Neural cell (in vitro differentiated cells): Measurements from ENCODE around the gene LHX5. TPM values are rescaled to one million over a fixed set of nuclear protein-coding genes. Genes with fewer than 3 reads are reported as not detected.

ENCODE experiments used
- H2AFZ ChIP-seq: fragments of 200-600, 300-800 bp; sonication (generic), shearing (Covaris generic); 2 replicates; pipeline ENCODE4 v1.6.0; 2014; ENCODE audit warnings: low read depth, mild to moderate bottlenecking, antibody characterized with exemption, low read length, moderate library complexity
- H3F3A ChIP-seq: fragments of 200-600 bp; shearing (Covaris generic); 2 replicates; pipeline ENCODE4 v1.6.1; 2016; ENCODE audit warnings: mild to moderate bottlenecking, moderate library complexity, mixed read lengths, antibody characterized with exemption, low read length; ENCODE audit not compliant: insufficient read depth, poor library complexity, severe bottlenecking
- H3K27ac ChIP-seq: fragments of 200-600, 300-800 bp; sonication (generic), shearing (Covaris generic); 2 replicates; pipeline ENCODE4 v1.5.1; 2014; ENCODE audit warnings: mild to moderate bottlenecking, low read length, moderate library complexity
- H3K27me3 ChIP-seq: fragments of 300-800, 200-600 bp; sonication (generic), shearing (Covaris generic); 2 replicates; pipeline ENCODE4 v1.6.0; 2014; ENCODE audit warnings: mild to moderate bottlenecking, low read depth, low read length, moderate library complexity; ENCODE audit not compliant: insufficient read depth
- H3K36me3 ChIP-seq: fragments of 300-800, 200-600 bp; sonication (generic), shearing (Covaris generic); 2 replicates; pipeline ENCODE4 v1.5.1; 2014; ENCODE audit warnings: mild to moderate bottlenecking, antibody characterized with exemption, low read length, moderate library complexity; ENCODE audit not compliant: insufficient read depth
- H3K4me2 ChIP-seq: fragments of 300-800, 200-600 bp; sonication (generic), shearing (Covaris generic); 2 replicates; pipeline ENCODE4 v1.6.0; 2014; ENCODE audit warnings: mild to moderate bottlenecking, low read length
- H3K4me3 ChIP-seq: fragments of 300-800, 200-600 bp; sonication (generic), shearing (Covaris generic); 2 replicates; pipeline ENCODE4 v1.5.1; 2014; ENCODE audit warnings: mild to moderate bottlenecking, low read length, moderate library complexity
- H3K79me2 ChIP-seq: fragments of 200-600 bp; shearing (Covaris generic); replicated peaks from 2 replicates; pipeline ENCODE4 v1.6.0; 2014; ENCODE audit warnings: mild to moderate bottlenecking, low read length, moderate library complexity; ENCODE audit not compliant: insufficient read depth
- H3K9ac ChIP-seq: fragments of 300-800, 200-600 bp; sonication (generic), shearing (Covaris generic); 2 replicates; pipeline ENCODE4 v1.6.1; 2016; ENCODE audit warnings: mild to moderate bottlenecking, low read length, mixed read lengths
- H3K9me2 ChIP-seq: fragments of 200-600 bp; shearing (Covaris generic); 2 replicates; pipeline ENCODE4 v1.6.1; 2016; ENCODE audit warnings: mild to moderate bottlenecking, low read length, mixed read lengths; ENCODE audit not compliant: insufficient read depth
- H3K9me3 ChIP-seq: fragments of 200-600, 300-800 bp; sonication (generic), shearing (Covaris generic); 2 replicates; pipeline ENCODE4 v1.6.1; 2016; ENCODE audit warnings: mild to moderate bottlenecking, mixed run types, low read length, moderate library complexity, mixed read lengths
- H4K20me1 ChIP-seq: fragments of 200-600 bp; shearing (Covaris generic); 2 replicates; pipeline ENCODE4 v1.6.1; 2016; ENCODE audit warnings: mild to moderate bottlenecking, mixed run types; ENCODE audit not compliant: insufficient read depth
- EP300 ChIP-seq: fragments of 450-650 bp; conservative IDR thresholded peaks from 2 replicates; pipeline ENCODE4 v1.6.1; 2014; ENCODE audit warnings: antibody characterized with exemption, mild to moderate bottlenecking, moderate library complexity; ENCODE audit not compliant: poor library complexity, severe bottlenecking
- EZH2 ChIP-seq: fragments of 200-600, 300-800 bp; shearing (Covaris generic), sonication (generic); IDR thresholded peaks from 2 replicates; pipeline ENCODE4 v1.6.1; 2014; ENCODE audit warnings: antibody characterized with exemption, low read length, borderline replicate concordance, mild to moderate bottlenecking; ENCODE audit not compliant: insufficient read depth, poor library complexity, severe bottlenecking
- MXI1 ChIP-seq: fragments of 450-650 bp; conservative IDR thresholded peaks from 2 replicates; pipeline ENCODE4 v1.6.1; 2014; ENCODE audit warnings: antibody characterized with exemption, mild to moderate bottlenecking; ENCODE audit not compliant: poor library complexity, severe bottlenecking
- POLR2AphosphoS5 ChIP-seq: IDR thresholded peaks from 2 replicates; pipeline ENCODE4 v1.6.1; 2012
- RAD21 ChIP-seq: fragments of 450-650 bp; conservative IDR thresholded peaks from 2 replicates; pipeline ENCODE4 v1.6.1; 2014; ENCODE audit warnings: antibody characterized with exemption, mild to moderate bottlenecking, moderate library complexity
- SMC3 ChIP-seq: fragments of 450-650 bp; conservative IDR thresholded peaks from 2 replicates; pipeline ENCODE4 v1.6.1; 2014; ENCODE audit warnings: antibody characterized with exemption, mild to moderate bottlenecking, moderate library complexity; ENCODE audit not compliant: poor library complexity
- TAF1 ChIP-seq: IDR thresholded peaks from 2 replicates; pipeline ENCODE4 v1.6.1; 2012; ENCODE audit warnings: low read depth
- polyA plus RNA-seq: library from polyadenylated mRNA; depleted of rRNA; stranded (reverse); fragments of >200 nt; gene quantifications from 2 replicates; pipeline ENCODE4 v1.2.3, GENCODE V29; 2014
- TF ChIP-seq, protein P1 (sequence below): fragments of 450-650 bp; IDR thresholded peaks from 2 replicates; pipeline ENCODE4 v1.5.1; 2014; ENCODE audit warnings: antibody characterized with exemption, mild to moderate bottlenecking, moderate library complexity; ENCODE audit not compliant: poor library complexity, severe bottlenecking
- TF ChIP-seq, protein P2 (sequence below): IDR thresholded peaks from 2 replicates; pipeline ENCODE4 v1.6.1; 2012; ENCODE audit warnings: borderline replicate concordance

LHX5 gene
- polyA plus RNA-seq, 1 donor from 2014 or later = 3.8 TPM

DNA sequence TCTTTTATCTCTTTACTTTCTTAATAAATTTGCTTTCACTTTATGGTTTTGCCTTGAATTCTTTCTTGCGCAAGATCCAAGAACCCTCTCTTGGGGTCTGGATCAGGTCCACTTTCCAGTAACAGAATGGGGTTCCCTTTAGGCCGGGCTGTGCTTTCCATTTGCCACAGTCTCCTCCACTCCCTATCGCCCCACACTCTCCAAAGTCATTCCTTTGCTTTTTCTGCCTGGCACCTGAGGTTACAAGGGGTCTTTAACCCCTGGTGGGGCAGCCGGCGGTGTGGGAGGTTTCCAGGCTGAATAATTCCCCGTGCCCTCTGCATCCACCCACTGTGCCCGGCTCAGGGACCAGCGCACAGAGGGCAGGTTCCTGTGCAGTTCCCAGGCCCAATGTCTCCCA, 42.9 kb upstream of the LHX5 start:
- H3K27me3 ChIP-seq = peaks cover 48% of the 10 kb centered on the region
- H4K20me1 ChIP-seq = no peaks in the 10 kb centered on the region
- no peaks in the 10 kb centered on the region for H3F3A ChIP-seq
- H3K4me2 ChIP-seq = no peak overlapping the region
- H3K27ac ChIP-seq = no peak overlapping the region
- H3K36me3 ChIP-seq = no peaks in the 10 kb centered on the region
- H3K9me3 ChIP-seq = peaks cover 5% of the 10 kb centered on the region
- H3K9ac ChIP-seq = no peak overlapping the region
- no peak overlapping the region for H2AFZ ChIP-seq
- TF ChIP-seq, protein P1, sequence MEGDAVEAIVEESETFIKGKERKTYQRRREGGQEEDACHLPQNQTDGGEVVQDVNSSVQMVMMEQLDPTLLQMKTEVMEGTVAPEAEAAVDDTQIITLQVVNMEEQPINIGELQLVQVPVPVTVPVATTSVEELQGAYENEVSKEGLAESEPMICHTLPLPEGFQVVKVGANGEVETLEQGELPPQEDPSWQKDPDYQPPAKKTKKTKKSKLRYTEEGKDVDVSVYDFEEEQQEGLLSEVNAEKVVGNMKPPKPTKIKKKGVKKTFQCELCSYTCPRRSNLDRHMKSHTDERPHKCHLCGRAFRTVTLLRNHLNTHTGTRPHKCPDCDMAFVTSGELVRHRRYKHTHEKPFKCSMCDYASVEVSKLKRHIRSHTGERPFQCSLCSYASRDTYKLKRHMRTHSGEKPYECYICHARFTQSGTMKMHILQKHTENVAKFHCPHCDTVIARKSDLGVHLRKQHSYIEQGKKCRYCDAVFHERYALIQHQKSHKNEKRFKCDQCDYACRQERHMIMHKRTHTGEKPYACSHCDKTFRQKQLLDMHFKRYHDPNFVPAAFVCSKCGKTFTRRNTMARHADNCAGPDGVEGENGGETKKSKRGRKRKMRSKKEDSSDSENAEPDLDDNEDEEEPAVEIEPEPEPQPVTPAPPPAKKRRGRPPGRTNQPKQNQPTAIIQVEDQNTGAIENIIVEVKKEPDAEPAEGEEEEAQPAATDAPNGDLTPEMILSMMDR = no peak
- TF ChIP-seq MXI1 (no peak), RAD21 (no peak), TAF1 (no peak), POLR2AphosphoS5 (no peak), SMC3 (no peak), EP300 (no peak), EZH2 (no peak)
- TF ChIP-seq, protein P2, sequence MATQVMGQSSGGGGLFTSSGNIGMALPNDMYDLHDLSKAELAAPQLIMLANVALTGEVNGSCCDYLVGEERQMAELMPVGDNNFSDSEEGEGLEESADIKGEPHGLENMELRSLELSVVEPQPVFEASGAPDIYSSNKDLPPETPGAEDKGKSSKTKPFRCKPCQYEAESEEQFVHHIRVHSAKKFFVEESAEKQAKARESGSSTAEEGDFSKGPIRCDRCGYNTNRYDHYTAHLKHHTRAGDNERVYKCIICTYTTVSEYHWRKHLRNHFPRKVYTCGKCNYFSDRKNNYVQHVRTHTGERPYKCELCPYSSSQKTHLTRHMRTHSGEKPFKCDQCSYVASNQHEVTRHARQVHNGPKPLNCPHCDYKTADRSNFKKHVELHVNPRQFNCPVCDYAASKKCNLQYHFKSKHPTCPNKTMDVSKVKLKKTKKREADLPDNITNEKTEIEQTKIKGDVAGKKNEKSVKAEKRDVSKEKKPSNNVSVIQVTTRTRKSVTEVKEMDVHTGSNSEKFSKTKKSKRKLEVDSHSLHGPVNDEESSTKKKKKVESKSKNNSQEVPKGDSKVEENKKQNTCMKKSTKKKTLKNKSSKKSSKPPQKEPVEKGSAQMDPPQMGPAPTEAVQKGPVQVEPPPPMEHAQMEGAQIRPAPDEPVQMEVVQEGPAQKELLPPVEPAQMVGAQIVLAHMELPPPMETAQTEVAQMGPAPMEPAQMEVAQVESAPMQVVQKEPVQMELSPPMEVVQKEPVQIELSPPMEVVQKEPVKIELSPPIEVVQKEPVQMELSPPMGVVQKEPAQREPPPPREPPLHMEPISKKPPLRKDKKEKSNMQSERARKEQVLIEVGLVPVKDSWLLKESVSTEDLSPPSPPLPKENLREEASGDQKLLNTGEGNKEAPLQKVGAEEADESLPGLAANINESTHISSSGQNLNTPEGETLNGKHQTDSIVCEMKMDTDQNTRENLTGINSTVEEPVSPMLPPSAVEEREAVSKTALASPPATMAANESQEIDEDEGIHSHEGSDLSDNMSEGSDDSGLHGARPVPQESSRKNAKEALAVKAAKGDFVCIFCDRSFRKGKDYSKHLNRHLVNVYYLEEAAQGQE = no peak
- H3K4me3 ChIP-seq = peak overlapping the region; percentile 23
- no peaks in the 10 kb centered on the region for H3K79me2 ChIP-seq
- H3K9me2 ChIP-seq = no peaks in the 10 kb centered on the region

GRCh38 chr12:113512568-113512967, 40.9 kb upstream of the LHX5 start:
- no peak overlapping the region for H3K9ac ChIP-seq
- no peaks in the 10 kb centered on the region for H3K79me2 ChIP-seq
- no peaks in the 10 kb centered on the region for H3F3A ChIP-seq
- peaks cover 5% of the 10 kb centered on the region for H3K9me3 ChIP-seq
- H3K9me2 ChIP-seq = no peaks in the 10 kb centered on the region
- H3K27ac ChIP-seq = no peak overlapping the region
- H3K4me2 ChIP-seq = no peak overlapping the region
- H2AFZ ChIP-seq = no peak overlapping the region
- TF ChIP-seq EP300 (no peak), POLR2AphosphoS5 (no peak), RAD21 (no peak), TAF1 (no peak), SMC3 (no peak), EZH2 (no peak), MXI1 (no peak)
- TF ChIP-seq, protein P2 = no peak
- TF ChIP-seq, protein P1 = no peak
- H4K20me1 ChIP-seq = no peaks in the 10 kb centered on the region
- peaks cover 49% of the 10 kb centered on the region for H3K27me3 ChIP-seq
- no peaks in the 10 kb centered on the region for H3K36me3 ChIP-seq
- no peak overlapping the region for H3K4me3 ChIP-seq
